Osteoblast (primary cell): Measurements from ENCODE around the gene FTO. TPM values are rescaled to one million over a fixed set of nuclear protein-coding genes. Genes with fewer than 3 reads are reported as not detected.

ENCODE experiments used
- DNase-seq: peaks from one replicate; pipeline ENCODE4 v3.0.0; 2011; ENCODE audit warnings: low spot score, mixed read lengths; ENCODE audit not compliant: insufficient read length; ENCODE audit errors: missing footprints
- H2AFZ ChIP-seq: 2 replicates; pipeline ENCODE4 v1.6.0; 2011; ENCODE audit warnings: mild to moderate bottlenecking, low read length
- H3K27ac ChIP-seq: 2 replicates; pipeline ENCODE4 v1.5.1; 2011; ENCODE audit warnings: mild to moderate bottlenecking, low read depth, low read length, moderate library complexity
- H3K27me3 ChIP-seq: 2 replicates; pipeline ENCODE4 v1.6.0; 2012; ENCODE audit warnings: mild to moderate bottlenecking, control low read depth, inconsistent platforms, low read length, moderate library complexity; ENCODE audit not compliant: insufficient read depth
- H3K36me3 ChIP-seq: 2 replicates; pipeline ENCODE4 v1.5.1; 2011; ENCODE audit warnings: mild to moderate bottlenecking, low read length, control low read depth, moderate library complexity; ENCODE audit not compliant: insufficient read depth
- H3K4me1 ChIP-seq: 2 replicates; pipeline ENCODE4 v1.5.1; 2011; ENCODE audit warnings: mild to moderate bottlenecking, low read length, control low read depth, moderate library complexity; ENCODE audit not compliant: insufficient read depth
- H3K4me2 ChIP-seq: 2 replicates; pipeline ENCODE4 v1.6.0; 2011; ENCODE audit warnings: mild to moderate bottlenecking, low read length; ENCODE audit not compliant: insufficient read depth
- H3K4me3 ChIP-seq: fragments of 200-600 bp; sonication (generic); 3 replicates; pipeline ENCODE4 v1.5.1; 2012; ENCODE audit warnings: mild to moderate bottlenecking, low read length, inconsistent platforms; ENCODE audit not compliant: insufficient read depth
- H3K79me2 ChIP-seq: 2 replicates; pipeline ENCODE4 v1.6.0; 2012; ENCODE audit warnings: mild to moderate bottlenecking, low read length, control low read depth, inconsistent platforms; ENCODE audit not compliant: insufficient read depth
- H3K9me3 ChIP-seq: 2 replicates; pipeline ENCODE4 v1.5.1; 2011; ENCODE audit warnings: low read depth, low read length, control low read depth
- H4K20me1 ChIP-seq: 2 replicates; pipeline ENCODE4 v1.6.0; 2012; ENCODE audit warnings: mild to moderate bottlenecking, low read length, control low read depth; ENCODE audit not compliant: insufficient read depth
- CTCF ChIP-seq: IDR thresholded peaks from 2 replicates; pipeline ENCODE4 v1.5.1; 2011; ENCODE audit warnings: mild to moderate bottlenecking, low read depth, low read length, moderate library complexity; ENCODE audit errors: extremely low read depth
- total RNA-seq: library from RNA; depleted of rRNA; stranded (reverse); fragments of >200 nt; gene quantifications from 2 replicates; pipeline ENCODE4 v1.2.3, GENCODE V29; 2012

The FTO gene
- total RNA-seq, 1 donor, result 152 TPM

- H3K36me3 ChIP-seq, result no peaks in the 10 kb centered on the region
- TF ChIP-seq CTCF, result no peak
- H2AFZ ChIP-seq, result no peak overlapping the region
- no peaks in the 10 kb centered on the region for H3K27me3 ChIP-seq
- DNase-seq, result no peak
- no peaks in the 10 kb centered on the region for H3K9me3 ChIP-seq
- H3K4me2 ChIP-seq, result no peak overlapping the region
- no peaks in the 10 kb centered on the region for H4K20me1 ChIP-seq
- no peak overlapping the region for H3K27ac ChIP-seq
- no peak overlapping the region for H3K4me3 ChIP-seq
- H3K79me2 ChIP-seq, result peaks cover 58% of the 10 kb centered on the region
- H3K4me1 ChIP-seq, result peaks cover 1% of the 10 kb centered on the region
Observed at GRCh38 chr16:53803451-53803850, 99.5 kb downstream of the FTO start.

GRCh38 chr16:53803998-53804397, 100.0 kb downstream of the FTO start:
- Histone ChIP-seq H4K20me1 (no peaks in the 10 kb centered on the region), H3K4me1 (peaks cover 7% of the 10 kb centered on the region), H3K4me2 (no peak overlapping the region), H3K4me3 (no peak overlapping the region), H3K79me2 (peaks cover 58% of the 10 kb centered on the region), H2AFZ (no peak overlapping the region), H3K36me3 (no peaks in the 10 kb centered on the region), H3K27me3 (no peaks in the 10 kb centered on the region), H3K9me3 (no peaks in the 10 kb centered on the region), H3K27ac (no peak overlapping the region)
- DNase-seq, result no peak
- TF ChIP-seq CTCF, result no peak

- H3K4me2 ChIP-seq, result no peak overlapping the region
- peaks cover 55% of the 10 kb centered on the region for H3K79me2 ChIP-seq
- no peaks in the 10 kb centered on the region for H3K36me3 ChIP-seq
- H3K9me3 ChIP-seq, result no peaks in the 10 kb centered on the region
- peaks cover 10% of the 10 kb centered on the region for H3K4me1 ChIP-seq
- no peak for TF ChIP-seq CTCF
- no peak for DNase-seq
- no peaks in the 10 kb centered on the region for H4K20me1 ChIP-seq
- H3K27ac ChIP-seq, result no peak overlapping the region
- H3K27me3 ChIP-seq, result no peaks in the 10 kb centered on the region
- no peak overlapping the region for H2AFZ ChIP-seq
- no peak overlapping the region for H3K4me3 ChIP-seq
Observed at GRCh38 chr16:53804467-53804866, 100.5 kb downstream of the FTO start.

GRCh38 chr16:53805113-53805512, 101.2 kb downstream of the FTO start:
- Histone ChIP-seq H3K4me3 (no peak overlapping the region), H3K79me2 (peaks cover 49% of the 10 kb centered on the region), H3K4me2 (no peak overlapping the region), H3K4me1 (peaks cover 16% of the 10 kb centered on the region), H3K27me3 (no peaks in the 10 kb centered on the region), H3K9me3 (no peaks in the 10 kb centered on the region), H2AFZ (no peak overlapping the region), H4K20me1 (no peaks in the 10 kb centered on the region), H3K36me3 (peaks cover under 1% of the 10 kb centered on the region), H3K27ac (no peak overlapping the region)
- TF ChIP-seq CTCF, result no peak
- DNase-seq, result no peak
